ENCODE measurements around the gene CDC27.
"Not testable (repeated sequence)": the region's sequence is repeated elsewhere in the genome, so short reads cannot be mapped to it uniquely, and the experiment has no call there.

Gene CDC27

GRCh38 chr17:47126835-47127234 lies 62.3 kb downstream of the CDC27 start:
- not testable (repeated sequence) for DNase-seq

DNA sequence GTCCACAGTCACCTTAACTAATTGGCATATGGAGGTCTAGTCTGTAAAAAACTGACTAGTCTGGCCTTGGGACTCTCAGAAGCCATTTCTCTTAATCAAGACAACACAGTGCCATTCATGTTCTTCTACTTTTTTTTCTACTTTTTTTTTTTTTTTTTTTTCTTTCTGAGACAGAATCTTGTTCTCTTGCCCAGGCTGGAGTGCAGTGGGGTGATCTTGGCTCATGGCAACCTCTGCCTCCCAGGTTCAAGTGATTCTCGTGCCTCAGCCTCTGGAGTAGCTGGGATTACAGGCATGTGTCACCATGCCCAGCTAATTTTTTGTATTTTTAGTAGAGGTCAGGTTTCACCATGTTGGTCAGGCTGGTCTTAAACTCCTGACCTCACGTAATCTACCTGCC lies 65.8 kb downstream of the CDC27 start:
- not testable (repeated sequence) for DNase-seq

DNA sequence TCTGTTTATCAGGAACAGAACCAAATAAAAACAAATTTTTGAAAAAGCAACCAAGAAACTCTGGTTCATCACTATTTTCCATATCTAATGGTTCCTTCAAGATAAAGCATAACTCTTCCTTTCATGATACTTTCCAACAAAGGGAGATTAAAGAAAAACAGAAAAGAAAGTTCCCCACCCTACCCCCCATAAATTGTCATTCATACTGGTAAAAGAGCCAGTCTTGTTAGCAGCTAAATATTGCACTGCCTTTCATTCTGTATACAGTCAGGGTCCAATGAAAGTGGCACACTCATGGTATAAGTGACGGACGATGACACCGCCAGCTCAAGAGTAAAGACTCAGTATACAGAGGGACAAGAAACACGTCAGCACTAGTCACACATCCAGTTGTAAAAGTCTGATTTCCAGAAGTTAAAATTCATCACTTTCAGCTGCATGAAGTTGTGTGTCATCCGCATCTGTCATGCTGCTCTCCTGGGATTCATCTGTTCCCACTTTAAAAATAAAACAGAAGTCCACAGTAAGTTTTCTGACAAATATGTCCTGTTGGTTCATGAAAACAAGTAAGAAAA lies 68.5 kb downstream of the CDC27 start:
- DNase-seq = no peak

GRCh38 chr17:47119746-47120520 lies 69.2 kb downstream of the CDC27 start:
- DNase-seq = no peak

DNA sequence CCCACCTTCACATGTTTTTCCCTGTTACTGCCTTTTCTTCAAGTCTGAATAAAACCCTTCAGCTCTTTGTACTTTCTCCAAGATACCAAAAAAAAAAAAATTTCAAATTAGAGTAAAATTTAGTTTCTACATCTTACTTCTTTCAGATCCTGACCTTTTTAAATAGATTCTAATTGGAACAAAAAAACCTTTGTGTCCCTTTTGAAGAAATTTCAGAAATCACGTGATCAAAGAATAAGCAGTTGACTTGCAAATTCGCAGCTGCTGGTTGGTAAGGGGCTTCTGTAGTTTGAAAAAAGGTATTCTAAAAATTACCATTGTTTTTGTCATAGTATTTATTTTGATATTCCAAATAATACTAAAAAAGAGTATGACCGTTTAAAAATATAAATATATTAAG lies 71.7 kb downstream of the CDC27 start:
- no peak for DNase-seq

DNA sequence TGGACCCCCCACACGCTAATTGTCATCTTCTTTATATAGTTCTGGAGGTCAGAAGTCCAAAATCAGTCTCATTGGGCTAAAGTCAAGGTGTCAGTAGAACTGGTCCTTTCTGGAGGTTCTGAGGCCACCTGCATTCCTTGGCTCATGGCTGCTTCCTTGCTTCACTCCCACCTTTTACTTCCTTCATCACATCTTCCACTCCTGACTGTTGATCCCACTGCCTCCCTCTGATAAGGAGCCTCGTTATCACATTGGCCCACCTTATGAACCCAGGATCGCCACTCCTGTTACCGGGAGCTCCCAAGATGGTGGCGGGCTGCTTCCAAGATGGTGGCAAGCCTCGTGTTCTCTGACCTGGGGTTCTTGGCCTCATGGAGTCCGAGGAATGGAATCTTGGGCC lies 83.0 kb downstream of the CDC27 start:
- no peak for DNase-seq

- DNase-seq = not testable (repeated sequence)
These were observed 83.8 kb downstream of the CDC27 start for GRCh38 chr17:47105246-47105645.

DNA sequence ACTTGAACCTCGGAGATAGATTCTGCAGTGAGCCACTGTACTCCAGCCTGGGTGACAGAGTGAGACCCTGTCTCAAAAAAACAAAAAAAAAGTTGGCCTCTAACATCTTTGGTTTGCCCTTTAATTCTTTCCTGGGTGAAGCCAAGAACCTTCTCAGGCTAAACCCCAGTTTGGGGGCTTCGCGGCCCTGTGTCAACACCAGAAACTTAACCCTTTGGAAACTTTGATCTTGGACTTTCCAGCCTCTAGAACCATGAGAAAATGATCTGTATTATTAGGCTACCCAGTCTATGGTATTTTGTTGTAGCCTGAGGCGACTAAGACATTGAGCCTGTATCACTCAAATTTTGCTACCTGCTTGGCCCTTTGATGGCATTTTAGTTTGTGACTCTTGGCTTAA lies 86.2 kb downstream of the CDC27 start:
- no peak for DNase-seq

GRCh38 chr17:47099987-47100711 lies 88.9 kb downstream of the CDC27 start:
- peak; percentile 93 for DNase-seq

DNA sequence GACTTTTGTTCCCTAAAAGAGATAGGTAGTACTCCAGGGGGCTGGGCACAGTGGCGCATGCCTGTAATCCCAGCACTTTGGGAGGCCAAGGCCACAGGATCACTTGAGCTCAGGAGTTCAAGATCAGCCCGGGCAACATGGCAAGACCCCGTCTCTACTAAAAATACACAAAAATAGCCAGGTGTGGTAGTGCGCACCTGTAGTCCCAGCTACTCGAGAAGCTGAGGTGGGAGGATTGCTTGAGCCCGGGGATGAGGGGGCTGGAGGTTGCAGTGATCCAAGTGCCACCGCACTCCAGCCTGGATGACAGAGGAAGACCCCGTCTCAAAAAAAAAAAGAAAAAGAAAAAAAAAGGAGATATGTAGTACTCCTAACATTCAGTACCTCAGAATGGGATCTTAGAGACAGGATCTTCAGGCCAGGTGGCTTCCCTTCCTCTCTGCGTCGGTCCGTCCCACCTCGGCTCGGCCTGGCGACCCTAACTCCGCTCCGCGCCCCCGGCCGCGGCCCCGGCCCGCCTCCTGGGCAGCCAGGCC lies 89.6 kb downstream of the CDC27 start:
- no peak for DNase-seq

GRCh38 chr17:47096343-47096742 lies 92.8 kb downstream of the CDC27 start:
- DNase-seq = no peak

- DNase-seq = no peak
These were observed 93.8 kb downstream of the CDC27 start for GRCh38 chr17:47095268-47095667.

DNA sequence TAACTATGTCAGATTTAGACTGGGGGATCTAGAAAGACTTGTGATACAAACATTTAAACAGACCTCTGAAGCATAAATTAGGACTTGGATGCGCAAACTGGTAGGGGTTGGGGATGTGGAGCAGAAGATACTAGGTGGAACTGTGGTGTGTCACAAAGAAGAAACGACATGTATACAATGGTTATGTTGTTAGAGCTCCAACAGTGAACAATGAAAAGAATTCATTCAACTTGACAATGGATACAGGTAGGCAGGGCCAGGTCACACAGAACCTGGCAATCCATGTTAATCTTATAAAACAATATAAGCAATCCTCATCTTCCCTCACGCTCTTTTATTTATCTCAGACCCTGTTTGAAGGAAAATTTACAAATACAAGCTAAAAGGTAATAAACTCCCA lies 102.0 kb downstream of the CDC27 start:
- no peak for DNase-seq

- no peak for DNase-seq
These were observed 103.4 kb downstream of the CDC27 start for GRCh38 chr17:47085736-47086135.

GRCh38 chr17:47078801-47079200 lies 110.3 kb downstream of the CDC27 start:
- no peak for DNase-seq

DNA sequence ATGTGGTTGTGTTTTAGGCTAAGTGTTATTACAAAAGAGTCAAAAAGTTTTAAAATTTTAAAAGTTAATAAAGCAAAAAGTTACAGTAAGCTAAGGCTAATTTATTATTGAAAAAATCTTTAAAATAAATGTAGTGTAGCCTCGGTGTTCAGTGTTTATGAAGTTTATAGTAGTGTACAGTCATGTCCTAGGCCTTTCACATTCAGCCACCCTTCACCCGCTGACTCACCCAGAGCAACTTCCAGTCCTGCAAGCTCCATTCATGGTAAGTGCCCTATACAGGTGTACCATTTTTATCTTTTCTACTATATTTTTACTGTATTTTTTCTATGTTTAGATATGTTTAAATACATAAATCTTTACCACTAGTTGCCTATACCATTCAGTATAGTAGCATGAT lies 111.5 kb downstream of the CDC27 start:
- no peak for DNase-seq

- no peak for DNase-seq
These were observed 112.9 kb downstream of the CDC27 start for GRCh38 chr17:47076171-47076570.

GRCh38 chr17:47074361-47074760 lies 114.7 kb downstream of the CDC27 start:
- not testable (repeated sequence) for DNase-seq

GRCh38 chr17:47073629-47074028 lies 115.5 kb downstream of the CDC27 start:
- DNase-seq = not testable (repeated sequence)

DNA sequence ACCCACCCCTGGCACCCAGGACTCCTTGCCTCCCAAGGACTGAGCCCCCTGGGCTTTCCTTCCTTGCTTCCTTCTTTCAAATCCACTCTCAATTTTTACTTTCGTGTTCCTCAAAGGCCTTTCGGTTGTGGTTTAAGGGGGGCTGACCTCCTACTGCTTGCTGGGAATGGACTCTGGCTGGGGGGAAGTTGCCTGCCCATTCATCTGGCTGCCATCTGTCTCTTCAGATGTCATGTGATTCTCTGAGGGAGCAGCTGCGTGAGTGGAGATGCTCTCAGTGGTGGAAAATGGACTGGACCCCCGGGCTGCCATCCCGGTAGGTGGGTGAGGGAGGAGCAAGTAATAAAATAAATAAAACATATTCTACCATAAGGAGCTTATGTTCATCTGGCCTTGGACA lies 116.2 kb downstream of the CDC27 start:
- no peak for DNase-seq

GRCh38 chr17:47071171-47071570 lies 117.9 kb downstream of the CDC27 start:
- not testable (repeated sequence) for DNase-seq

GRCh38 chr17:47070266-47070665 lies 118.8 kb downstream of the CDC27 start:
- not testable (repeated sequence) for DNase-seq

Data from CD4-positive, alpha-beta T cell treated with Interleukin-17A for 1 hour (primary cell).